ENCODE results near the gene PDK2.

PDK2 gene

DNA sequence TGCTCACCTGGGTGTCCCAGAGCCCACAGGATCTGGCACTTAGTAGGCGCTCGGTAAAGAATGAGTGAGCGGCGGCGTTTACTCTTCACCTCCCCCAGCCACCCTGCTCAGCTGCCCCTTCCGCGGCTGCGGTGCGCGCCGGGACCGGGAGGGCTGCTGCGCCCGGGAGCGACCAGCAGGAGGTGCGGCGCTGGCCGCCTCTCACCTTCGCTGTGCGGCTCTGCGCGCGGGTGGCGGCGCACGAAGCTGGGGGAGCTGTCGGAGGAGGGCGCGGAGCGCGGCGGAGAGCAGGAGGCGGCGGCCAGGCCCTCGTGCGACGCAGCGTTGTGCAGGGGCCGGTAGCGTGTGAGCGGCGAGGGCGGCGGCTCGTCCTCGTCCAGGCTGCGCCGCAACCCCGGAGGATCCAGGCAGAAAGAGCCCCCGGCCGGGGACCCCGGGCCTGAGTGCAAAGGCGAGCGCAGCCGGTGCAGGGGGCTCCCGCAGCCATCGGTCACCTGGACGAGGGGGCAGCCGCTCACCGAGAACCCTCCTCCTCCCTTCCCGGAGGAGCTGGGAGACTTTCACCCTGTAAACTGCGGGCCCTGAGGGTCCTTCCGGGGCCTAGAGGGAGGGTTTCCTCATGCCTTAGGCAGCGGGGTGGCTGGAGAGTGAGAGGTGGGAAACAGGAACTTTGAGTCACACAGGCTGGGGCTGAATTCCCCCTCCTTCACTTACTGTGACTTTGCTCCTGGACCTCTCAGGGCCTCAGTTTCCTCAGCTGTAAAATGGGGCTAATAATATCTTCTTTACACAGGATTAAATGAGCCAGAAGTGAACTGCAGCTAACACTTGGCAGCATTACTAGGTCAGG lies 22.3 kb downstream of the PDK2 start:
- peak; percentile 31 to 58 for DNase-seq (ENCODE audit: low read depth in 1 of 2, low spot score in 1 of 2)

DNA sequence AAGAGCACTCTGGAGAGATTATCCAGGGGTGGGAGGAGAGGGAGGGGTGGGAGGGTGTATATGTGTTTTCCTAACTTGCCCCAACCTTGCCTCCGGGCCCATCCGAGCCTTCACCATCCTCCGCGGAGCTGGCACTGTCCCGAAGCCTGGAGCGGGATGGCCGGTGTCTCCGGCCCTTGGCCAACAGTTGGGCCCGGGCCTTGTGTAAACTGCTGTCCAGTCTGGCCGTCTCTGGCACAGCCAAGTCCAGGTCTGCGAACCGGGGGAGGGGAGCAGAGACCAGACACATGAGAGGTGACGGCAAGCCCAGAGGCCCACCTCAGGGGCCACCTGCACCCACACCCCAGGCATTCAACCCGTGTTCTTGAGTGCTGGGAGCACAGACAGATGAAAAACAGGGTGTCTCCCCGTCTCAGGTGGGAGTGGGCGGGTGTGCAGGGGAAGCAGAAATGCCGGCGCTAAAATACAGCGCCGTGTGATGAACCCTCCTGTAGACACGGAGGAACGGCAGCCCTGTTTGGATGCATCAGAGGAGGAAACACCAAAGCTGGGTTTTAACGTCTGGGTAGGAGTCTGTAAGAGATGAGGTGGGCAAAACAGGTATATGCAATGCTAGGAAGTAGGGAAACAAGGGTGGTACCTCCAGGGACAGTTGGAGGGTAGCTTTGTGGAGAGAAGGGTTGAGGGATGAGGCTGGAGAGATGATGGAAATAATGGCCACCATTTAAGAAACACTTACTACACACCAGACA lies 23.1 kb downstream of the PDK2 start:
- no peak for DNase-seq (ENCODE audit: low read depth in 1 of 2, low spot score in 1 of 2)

DNA sequence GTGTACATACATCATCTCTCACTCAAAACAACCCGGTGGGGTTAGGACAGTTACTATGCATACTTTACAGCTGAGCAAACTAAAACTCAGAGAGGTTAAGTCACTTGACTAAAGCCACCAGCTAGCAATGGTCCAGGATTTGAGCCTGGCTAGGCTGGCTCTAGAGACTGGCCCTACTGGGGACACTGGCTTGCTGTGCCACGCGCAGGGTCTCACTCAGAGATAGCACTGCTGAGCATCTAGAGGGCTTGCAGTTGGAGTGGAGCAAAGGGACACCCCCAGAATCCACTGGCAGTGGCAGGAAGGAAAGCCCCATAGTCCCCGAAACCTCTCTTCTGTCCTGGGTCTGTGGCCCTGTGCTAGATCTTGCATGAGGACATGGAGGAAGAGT lies 23.7 kb downstream of the PDK2 start:
- DNase-seq (ENCODE audit: low read depth in 1 of 2, low spot score in 1 of 2) = no peak

DNA sequence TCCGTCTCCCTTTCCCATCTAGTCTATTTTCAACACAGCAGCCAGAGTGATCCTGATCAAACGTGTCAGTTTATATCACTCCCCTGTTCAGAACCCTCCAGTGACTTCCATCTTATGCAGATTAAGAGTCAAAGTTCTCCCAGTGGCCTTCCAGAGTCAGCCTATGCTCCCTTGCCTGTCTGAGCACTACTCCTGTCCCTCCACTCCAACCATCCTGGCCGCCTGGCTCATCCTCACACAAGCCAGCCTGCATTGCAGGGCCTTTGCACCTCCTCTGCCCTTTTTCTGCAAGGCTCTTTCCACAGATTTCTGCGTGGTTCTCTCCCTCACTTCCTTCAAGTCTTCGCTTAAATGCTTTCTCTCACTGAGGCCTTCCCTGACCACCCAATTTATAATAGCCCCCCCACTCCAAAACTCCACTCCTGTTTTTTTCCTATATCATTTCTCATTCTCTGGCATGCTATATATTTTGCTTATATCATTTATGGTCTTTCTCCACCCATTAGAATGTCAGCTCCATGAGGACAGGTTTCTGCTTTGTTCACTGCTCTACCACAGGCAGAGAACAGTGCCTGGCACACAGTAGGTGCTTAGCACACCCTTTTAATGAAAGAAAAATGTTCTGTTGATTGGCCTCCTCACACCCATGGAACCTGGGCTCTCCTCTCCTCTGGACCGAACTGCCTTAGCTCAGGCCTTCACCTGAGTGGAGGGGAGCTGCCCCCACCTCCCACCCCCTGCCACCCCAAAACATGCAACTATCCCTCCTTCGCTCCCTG lies 25.5 kb downstream of the PDK2 start:
- DNase-seq (ENCODE audit: low read depth in 1 of 2, low spot score in 1 of 2) = no peak

DNA sequence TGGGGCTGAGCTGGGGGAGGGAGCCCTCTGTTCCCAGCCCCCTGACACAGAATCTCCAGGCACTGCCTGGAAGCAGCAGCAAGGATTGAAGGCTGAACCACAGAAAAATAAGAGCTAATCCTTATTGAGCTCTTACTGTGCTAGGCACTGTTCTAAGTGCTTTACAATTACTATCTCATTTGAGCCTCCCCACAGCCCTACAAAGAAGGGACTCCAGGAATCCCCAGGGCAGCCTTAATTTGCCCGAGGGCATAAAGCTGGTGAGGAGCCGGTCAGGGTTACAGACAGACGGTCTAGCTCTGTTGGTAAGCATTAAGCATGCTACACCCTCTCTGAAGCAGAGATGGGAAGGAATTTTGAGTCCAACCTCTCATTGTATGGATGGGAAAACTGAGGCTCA lies 27.8 kb downstream of the PDK2 start:
- no peak for DNase-seq (ENCODE audit: low read depth in 1 of 2, low spot score in 1 of 2)

DNA sequence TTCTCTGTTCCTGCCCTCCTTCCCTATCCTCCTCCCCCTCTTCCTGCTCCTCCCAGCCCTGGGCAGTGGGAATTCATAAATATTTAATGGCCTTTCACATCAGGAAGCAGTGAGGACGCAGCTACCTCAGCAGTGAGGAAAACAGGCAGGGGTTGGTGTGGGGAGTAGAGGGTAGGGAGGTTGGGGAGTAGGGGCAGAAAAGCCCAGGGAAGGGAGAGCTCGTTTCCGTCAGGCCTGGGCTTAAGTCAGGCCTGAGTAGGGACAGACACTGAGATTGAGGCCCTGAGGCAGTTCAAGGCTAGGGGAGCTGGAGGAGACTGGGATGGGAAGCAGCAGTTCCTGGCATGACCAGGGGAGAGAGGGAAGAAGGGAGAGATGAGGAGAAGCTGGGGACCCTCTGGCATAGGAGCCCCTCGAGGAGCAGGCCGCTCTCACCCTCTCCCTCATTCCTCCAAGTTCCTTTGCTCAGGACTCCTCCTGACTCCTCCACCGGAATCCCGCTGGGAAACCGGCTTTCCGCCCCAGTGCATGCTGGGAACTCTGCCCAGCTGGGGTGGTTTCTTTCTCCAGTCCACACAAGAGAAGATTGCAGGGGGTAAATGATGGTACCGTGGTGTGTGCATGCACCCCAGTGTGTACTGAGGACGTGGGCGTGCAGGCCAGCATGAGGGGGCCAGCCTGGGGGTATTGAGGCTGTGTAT lies 28.6 kb downstream of the PDK2 start:
- DNase-seq (ENCODE audit: low read depth in 1 of 2, low spot score in 1 of 2) = no peak

DNA sequence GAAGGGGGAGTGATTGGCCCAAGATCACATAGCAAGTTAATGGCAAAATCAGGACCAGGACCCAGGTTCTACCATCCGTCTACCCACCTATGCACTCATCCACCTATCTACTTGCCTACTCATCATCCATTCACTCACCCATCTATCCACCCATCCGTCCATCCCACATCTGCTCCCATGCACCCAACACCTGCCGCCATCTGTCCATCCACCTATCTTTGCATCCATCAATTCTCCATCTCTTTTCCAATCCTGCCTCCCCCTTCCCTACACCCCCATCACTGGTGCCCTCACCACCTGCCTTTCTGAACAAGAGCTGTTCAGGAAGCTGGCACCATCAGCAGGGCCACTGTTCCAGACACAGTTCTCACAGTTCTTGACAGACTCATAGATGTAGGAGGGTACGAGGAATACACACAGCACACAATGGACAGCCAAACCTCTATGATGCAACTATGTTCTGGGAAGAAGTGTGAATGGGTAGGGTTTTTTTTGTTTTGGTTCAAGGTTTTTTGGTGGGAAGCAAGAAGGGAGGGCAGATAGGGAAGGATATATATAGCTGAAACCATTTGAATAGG lies 30.4 kb downstream of the PDK2 start:
- no peak for DNase-seq (ENCODE audit: low read depth in 1 of 2, low spot score in 1 of 2)

DNA sequence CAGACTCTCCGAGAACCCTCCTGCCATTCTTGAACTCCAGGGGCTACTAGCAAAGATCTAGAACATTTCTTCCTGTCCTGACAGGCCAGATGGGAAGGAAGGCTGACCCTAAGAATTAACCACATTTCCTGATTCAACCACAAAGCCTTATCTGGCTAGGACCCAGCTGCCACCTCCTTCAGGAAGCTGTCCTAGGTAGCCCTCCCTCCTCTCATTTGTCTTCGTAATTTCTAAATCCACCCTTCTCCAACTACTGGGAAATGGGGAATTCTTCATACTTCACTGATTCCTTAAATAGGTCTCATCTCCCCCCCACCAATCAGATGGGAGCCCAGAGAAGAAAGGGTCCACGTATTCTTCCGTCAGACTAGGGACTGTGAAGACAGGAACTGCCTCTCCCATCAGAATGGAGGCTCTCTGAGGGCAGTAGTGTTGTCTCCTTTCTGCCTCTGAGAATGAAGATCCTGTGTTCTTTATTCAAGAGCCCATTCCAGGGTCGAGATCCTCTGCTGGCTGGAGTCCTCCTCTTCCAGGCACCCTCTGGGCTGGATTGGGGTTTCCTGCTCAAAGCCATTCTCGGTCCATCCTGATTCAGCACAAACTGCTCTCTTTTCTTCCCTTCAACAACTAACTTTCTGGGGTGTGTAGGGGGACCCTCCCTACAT lies 32.7 kb downstream of the PDK2 start:
- no peak for DNase-seq (ENCODE audit: low read depth in 1 of 2, low spot score in 1 of 2)

DNA sequence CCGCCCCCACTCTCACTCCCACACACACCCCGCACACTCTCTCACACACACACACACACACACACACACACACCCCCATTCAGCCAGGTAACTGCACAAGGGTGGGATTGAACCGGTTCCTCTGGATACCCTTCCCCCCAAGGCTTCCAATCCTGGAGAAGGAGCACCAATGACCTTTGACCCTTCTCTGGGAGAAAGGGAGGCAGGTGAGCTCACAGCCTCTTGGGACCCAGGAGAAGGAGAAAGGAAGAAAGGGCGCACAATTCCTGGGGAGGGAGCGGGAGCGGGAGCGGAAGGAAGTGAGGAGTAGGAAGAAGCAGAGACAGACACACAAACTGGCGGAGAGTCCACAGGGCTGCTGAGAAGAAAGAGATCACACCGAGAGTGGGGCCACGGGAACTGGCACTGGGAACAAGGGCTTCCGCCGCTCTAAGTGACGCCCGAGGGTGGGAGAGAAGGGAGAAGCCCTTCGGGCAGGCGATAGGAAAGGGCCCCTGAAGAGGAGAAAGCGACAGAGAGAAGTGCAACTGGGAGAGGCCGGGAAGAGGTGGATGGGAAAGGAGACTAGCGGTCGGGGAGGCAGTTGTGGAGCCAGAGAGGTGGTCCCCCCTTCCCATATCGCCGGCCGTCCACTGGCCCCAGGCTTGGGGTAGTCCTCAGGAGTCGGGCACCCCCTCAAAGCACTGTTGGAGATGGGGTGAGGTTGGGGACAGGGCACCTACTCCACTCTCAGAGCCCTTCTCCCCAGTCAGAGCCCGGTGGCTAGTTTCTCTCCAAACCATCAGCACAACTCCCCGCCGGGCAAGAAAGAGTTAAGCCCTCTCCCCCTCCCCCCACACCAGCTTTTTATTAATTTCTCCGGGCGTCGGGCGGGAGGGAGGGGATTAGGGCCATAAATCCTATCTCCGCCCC lies 33.5 kb downstream of the PDK2 start:
- DNase-seq (ENCODE audit: low read depth in 1 of 2, low spot score in 1 of 2) = no peak

DNA sequence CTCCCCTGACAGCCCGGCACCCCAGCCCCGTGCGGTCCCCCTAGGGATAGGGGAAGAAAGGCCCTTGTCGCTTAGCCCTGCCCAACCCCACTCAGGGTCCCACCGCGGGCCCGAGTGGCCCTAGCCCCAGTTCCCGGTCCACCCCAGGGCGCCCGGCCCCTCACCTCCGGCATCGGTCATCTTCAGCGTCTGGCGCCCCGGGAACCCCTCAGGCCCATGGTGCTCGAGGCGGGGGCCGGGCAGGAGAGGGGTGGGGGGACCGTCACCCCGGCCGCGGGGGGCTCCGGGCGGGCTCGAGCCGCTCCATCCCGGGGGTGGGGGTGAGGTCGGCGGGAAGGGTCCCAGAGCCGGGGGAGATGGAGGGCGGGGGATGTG lies 34.2 kb downstream of the PDK2 start:
- no peak for DNase-seq (ENCODE audit: low read depth in 1 of 2, low spot score in 1 of 2)

DNA sequence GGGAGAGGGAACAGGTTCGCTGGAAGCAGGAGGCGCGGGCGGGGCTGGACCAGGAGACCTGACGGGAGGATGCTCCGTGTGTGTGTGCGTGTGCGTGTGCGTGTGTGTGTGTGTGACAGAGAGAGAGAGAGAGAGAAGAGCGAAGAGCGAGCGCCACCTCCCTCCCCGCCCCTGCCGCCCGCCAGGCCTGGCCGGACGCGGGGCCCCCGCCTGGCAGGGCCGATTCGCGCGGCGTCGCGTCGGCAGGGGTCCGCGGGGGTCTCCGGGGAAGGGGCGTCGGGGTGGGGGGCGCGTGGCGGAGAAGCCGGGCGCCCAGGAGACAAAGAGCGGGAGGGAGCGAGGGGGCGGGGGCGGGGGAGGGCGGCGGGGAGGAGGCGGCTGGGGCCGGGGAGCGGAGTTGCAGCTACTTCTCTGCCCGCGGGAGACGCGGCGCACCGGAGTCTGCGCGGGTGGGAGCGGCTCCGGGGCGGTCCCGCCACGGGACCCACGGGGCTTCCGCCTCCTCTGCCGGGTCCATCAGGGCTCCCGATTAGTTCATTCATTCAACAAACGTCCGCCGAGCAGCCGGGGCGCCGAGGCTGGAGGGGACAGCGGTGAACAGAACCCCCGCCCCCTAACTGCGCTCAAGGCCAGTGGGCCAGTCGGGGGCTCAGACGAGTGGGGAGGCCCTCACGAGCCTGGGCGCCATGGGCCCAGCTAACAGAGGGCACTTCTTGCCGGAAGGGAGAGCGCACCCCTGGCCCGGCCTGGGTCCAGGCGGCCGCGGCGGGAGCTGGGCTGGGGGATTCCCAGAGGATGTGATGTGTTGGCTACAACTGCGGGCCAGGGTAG lies 34.8 kb downstream of the PDK2 start, which contains the start of gene SAMD14:
TSS of gene SAMD14 (minus strand) at position 433 of the 831 bp plus-strand sequence. CDS start 5,201 bp downstream, outside the sequence.
- DNase-seq (ENCODE audit: low read depth in 1 of 2, low spot score in 1 of 2) = peak in 1 of 2 donors; percentile 28

DNA sequence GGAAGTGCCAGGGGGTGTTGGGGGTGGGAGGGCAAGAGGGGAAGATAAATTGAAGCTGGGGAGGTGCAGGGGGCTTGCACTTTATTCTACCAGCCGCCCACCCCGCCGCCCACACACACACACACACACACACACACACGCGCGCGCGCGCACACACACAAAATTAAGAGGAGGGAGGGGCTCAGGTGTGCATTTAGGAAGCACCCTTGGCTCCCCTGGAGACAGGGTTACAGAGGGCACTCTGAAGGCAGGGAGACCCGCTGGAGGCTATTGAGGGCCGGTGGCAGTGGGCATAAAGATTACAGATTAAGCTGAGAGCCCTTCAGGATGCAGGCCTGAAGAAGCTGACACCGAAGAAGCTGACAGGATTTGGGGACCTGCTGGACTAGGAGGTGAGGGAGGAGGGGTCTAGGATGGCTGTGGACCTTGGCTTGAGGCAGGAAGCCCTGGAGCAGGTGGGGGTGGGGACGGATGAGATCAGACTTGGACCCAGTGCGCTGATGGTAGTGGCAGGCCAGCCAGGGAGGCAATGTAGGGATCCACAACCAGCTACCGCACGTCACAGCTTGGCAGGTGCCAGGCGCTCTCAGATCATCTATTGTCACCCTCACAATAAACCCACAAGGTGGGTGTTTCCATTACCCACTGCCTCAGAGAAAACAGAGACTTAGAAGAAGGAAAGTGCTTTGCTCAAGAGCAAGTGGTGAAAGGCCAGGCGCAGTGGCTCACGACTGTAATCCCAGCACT lies 35.6 kb downstream of the PDK2 start:
- DNase-seq (ENCODE audit: low read depth in 1 of 2, low spot score in 1 of 2) = no peak

DNA sequence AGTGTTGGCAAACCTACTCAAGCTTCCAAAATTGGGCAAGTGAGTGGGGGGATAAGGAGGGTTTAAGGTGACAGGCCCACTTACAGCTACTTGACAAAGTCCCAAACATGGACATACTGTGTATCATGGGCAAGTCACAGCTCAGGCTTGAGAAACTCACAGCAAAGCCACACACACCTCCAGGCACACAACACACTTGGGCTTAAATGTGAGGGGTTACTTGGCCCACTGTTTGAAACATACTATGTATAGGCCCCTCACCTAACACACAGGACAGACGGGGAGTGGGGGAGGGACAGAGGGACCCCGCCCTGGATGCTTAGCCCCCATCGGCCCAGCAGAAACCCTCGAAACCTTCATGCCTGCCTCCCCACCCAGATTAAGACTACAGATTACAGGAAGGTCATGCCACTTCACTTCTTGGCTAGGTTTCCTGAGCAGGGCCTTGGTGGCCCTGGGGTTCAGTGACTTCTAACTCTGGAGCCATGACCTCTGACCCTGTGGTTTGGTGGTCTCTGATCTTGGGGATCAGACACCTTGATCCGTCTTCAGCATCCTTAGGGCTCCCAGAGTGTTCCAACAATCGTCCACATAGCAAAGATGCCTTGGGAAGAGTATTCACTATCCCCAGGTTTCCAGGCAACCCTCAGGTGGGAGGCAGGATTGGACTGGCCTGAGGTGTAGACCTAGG lies 37.1 kb downstream of the PDK2 start:
- no peak for DNase-seq (ENCODE audit: low read depth in 1 of 2, low spot score in 1 of 2)

DNA sequence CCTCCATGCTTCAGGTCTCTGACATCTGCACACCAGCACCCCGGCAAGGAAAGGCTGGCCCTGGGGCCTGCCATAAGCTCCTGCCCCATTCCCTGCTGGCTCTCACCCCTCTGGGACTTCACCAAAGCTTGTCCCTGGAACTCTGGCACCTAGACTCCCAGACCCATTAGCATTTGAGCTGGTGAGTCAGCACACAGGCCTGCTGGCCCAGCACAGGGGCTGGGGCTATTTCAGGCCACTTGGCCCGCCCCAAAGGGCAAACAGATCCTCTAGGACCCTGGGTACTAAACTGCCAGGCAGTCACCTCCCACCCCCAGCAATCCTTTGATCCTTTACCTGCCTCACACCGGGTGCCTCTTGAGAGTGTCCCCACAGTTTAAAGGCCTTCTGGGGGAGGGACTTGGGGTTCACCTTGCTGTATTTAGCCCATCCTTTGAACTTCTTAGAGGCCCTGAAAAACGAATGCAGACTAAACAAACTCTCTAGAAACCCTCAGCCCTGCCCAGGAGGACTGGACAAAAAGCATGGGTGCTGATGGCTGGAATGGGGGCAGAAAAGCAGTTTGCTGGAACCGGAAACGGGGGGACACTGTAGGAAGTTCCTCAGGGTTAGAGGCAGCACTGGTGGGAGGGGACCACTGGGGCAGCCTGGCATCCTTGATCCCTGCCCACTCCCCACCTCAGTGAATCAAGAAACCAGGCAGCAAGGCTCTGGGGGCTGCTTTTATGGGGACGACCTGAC lies 38.0 kb downstream of the PDK2 start:
- DNase-seq (ENCODE audit: low read depth in 1 of 2, low spot score in 1 of 2) = no peak

DNA sequence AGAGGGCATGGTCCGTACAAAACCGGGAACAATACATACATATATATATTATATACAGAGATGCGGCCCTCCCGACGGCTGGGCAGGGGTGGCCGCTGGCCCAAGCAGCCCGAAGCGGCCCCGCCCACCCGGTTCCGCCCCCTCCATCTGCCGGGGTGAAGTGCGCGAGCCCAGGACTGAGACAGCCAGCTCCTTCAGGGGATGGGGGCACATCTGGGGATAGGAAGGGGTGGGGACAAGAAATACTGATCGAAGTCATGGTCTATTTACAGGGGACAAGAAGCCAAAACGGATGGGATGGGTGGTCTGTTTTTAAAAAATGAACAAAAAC lies 38.6 kb downstream of the PDK2 start:
- DNase-seq (ENCODE audit: low read depth in 1 of 2, low spot score in 1 of 2) = no peak

Data from stimulated activated CD4-positive, alpha-beta T cell treated with anti-CD3 and anti-CD28 coated beads, Interleukin-15, amount 100 ng/mL, for 1 hour (primary cell).